ENCODE results near the gene ESYT3. TPM values are rescaled to one million over a fixed set of nuclear protein-coding genes. Genes with fewer than 3 reads are reported as not detected.

The ESYT3 gene
- total and polyA plus RNA-seq, 2 of the 8 experiments (the other 6 are each of a cell fraction or from before 2014, with no cell fraction given), result 4.4 to 7.3 TPM

DNA sequence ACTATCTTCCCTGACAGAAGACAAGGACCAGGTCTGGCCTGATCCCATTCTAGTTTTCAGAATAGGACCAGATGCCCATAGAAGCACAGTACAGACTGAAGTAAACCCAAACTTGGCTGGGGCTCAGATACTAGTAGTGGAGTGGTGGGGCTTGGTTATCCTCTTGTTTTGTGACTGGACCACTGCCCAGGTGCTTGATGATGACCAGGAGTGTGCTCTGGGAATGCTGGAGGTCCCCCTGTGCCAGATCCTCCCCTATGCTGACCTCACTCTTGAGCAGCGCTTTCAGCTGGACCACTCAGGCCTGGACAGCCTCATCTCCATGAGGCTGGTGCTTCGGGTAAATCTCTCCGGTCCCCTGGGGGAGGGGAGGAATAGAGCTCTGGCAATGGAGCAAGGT, 36.3 kb downstream of the ESYT3 start (continued):
- TF ChIP-seq, protein P1, sequence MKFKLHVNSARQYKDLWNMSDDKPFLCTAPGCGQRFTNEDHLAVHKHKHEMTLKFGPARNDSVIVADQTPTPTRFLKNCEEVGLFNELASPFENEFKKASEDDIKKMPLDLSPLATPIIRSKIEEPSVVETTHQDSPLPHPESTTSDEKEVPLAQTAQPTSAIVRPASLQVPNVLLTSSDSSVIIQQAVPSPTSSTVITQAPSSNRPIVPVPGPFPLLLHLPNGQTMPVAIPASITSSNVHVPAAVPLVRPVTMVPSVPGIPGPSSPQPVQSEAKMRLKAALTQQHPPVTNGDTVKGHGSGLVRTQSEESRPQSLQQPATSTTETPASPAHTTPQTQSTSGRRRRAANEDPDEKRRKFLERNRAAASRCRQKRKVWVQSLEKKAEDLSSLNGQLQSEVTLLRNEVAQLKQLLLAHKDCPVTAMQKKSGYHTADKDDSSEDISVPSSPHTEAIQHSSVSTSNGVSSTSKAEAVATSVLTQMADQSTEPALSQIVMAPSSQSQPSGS (IDR thresholded peaks at IDR 0.05; ENCODE audit: low read length), result no peak
- TF ChIP-seq JUND (IDR thresholded peaks at IDR 0.05; ENCODE audit: low read length) (no peak), TAF7 (optimal IDR thresholded peaks at IDR 0.05; ENCODE audit: borderline replicate concordance, low read depth, low read length) (no peak)

Data from H1 (cell line).